ENCODE results near the gene AIF1L. TPM values are rescaled to one million over a fixed set of nuclear protein-coding genes. Genes with fewer than 3 reads are reported as not detected.
"Not testable (repeated sequence)": the region's sequence is repeated elsewhere in the genome, so short reads cannot be mapped to it uniquely, and the experiment has no call there.

The AIF1L gene
- total RNA-seq, 1 experiment from 2014 or later, result 26.9 TPM

GRCh38 chr9:131148966-131149687, 52.8 kb downstream of the AIF1L start:
- in situ Hi-C loops (cut with HindIII; ENCODE audit: low sequenced_read_pairs), result no loop called here
- no peak for DNase-seq (ENCODE audit: low spot score)

- DNase-seq (ENCODE audit: low spot score), result no peak
- in situ Hi-C loops (cut with HindIII; ENCODE audit: low sequenced_read_pairs), result no loop called here
Measured at GRCh38 chr9:131149688-131150053, 53.3 kb downstream of the AIF1L start.

GRCh38 chr9:131153595-131153994, 57.3 kb downstream of the AIF1L start:
- no peak for DNase-seq (ENCODE audit: low spot score)
- in situ Hi-C loops (cut with HindIII; ENCODE audit: low sequenced_read_pairs), result no loop called here

GRCh38 chr9:131158673-131159072, 62.3 kb downstream of the AIF1L start:
- DNase-seq (ENCODE audit: low spot score); in situ Hi-C loops (cut with HindIII; ENCODE audit: low sequenced_read_pairs): not testable (repeated sequence)

GRCh38 chr9:131160416-131161112, 64.2 kb downstream of the AIF1L start:
- in situ Hi-C loops (cut with HindIII; ENCODE audit: low sequenced_read_pairs), result no loop called here
- DNase-seq (ENCODE audit: low spot score), result no peak

GRCh38 chr9:131161585-131161984, 65.3 kb downstream of the AIF1L start:
- in situ Hi-C loops (cut with HindIII; ENCODE audit: low sequenced_read_pairs), result no loop called here
- DNase-seq (ENCODE audit: low spot score), result no peak

GRCh38 chr9:131162886-131163285, 66.6 kb downstream of the AIF1L start:
- in situ Hi-C loops (cut with HindIII; ENCODE audit: low sequenced_read_pairs), result no loop called here
- DNase-seq (ENCODE audit: low spot score), result no peak

GRCh38 chr9:131165523-131165922, 69.2 kb downstream of the AIF1L start:
- in situ Hi-C loops (cut with HindIII; ENCODE audit: low sequenced_read_pairs), result no loop called here
- DNase-seq (ENCODE audit: low spot score), result no peak

- DNase-seq (ENCODE audit: low spot score), result peak; percentile 31
- in situ Hi-C loops (cut with HindIII; ENCODE audit: low sequenced_read_pairs), result no loop called here
Measured at GRCh38 chr9:131167146-131167692, 70.9 kb downstream of the AIF1L start.

- in situ Hi-C loops (cut with HindIII; ENCODE audit: low sequenced_read_pairs), result no loop called here
- no peak for DNase-seq (ENCODE audit: low spot score)
Measured at GRCh38 chr9:131167936-131168335, 71.6 kb downstream of the AIF1L start.

- in situ Hi-C loops (cut with HindIII; ENCODE audit: low sequenced_read_pairs), result no loop called here
- no peak for DNase-seq (ENCODE audit: low spot score)
Measured at GRCh38 chr9:131169563-131170240, 73.4 kb downstream of the AIF1L start.

Other genes with a start within 250 kb of the AIF1L start
- gene QRFP, start 199.7 kb upstream of the AIF1L start, total RNA-seq (2014; rRNA removed; shearing (Covaris generic)), result not detected in 2 replicates
- gene FIBCD1, start 157.3 kb upstream of the AIF1L start, total RNA-seq (2014; rRNA removed; shearing (Covaris generic)), result 2.4 and 2.6 TPM in 2 replicates
- gene LAMC3, start 87.4 kb upstream of the AIF1L start, total RNA-seq (2014; rRNA removed; shearing (Covaris generic)), result 1.8 and 3.3 TPM in 2 replicates
- 9.4 and 11.9 TPM in 2 replicates for gene NUP214, start 29.1 kb downstream of the AIF1L start, total RNA-seq (2014; rRNA removed; shearing (Covaris generic))
- 4.4 and 7.4 TPM in 2 replicates for gene FAM78A, start 180.0 kb downstream of the AIF1L start, total RNA-seq (2014; rRNA removed; shearing (Covaris generic))
- gene PLPP7, start 193.2 kb downstream of the AIF1L start, total RNA-seq (2014; rRNA removed; shearing (Covaris generic)), result 6.4 and 8.2 TPM in 2 replicates